BE2C (cell line): ENCODE data around the gene WDR12.
"Not testable (repeated sequence)": the region's sequence is repeated elsewhere in the genome, so short reads cannot be mapped to it uniquely, and the experiment has no call there.

ENCODE experiments used
- DNase-seq: peaks from one replicate; pipeline ENCODE4 v3.0.0-alpha.2; 2020
- H3K27me3 ChIP-seq: fragments of 250-450 bp; sonication (Bioruptor Pico); 2 replicates; pipeline ENCODE4 v1.5.1; 2020; ENCODE audit warnings: mild to moderate bottlenecking
- H3K36me3 ChIP-seq: fragments of 250-450 bp; sonication (Bioruptor Pico); 2 replicates; pipeline ENCODE4 v1.5.1; 2020; ENCODE audit warnings: mild to moderate bottlenecking
- H3K4me1 ChIP-seq: fragments of 250-450 bp; sonication (Bioruptor Pico); 2 replicates; pipeline ENCODE4 v1.5.1; 2020
- H3K4me3 ChIP-seq: 2 replicates; pipeline ENCODE4 v1.5.1; 2011; ENCODE audit warnings: low read depth, low read length
- H3K9me3 ChIP-seq: fragments of 250-450 bp; sonication (Bioruptor Pico); 2 replicates; pipeline ENCODE4 v1.5.1; 2020
- CTCF ChIP-seq: IDR thresholded peaks from 2 replicates; pipeline ENCODE4 v1.5.1; 2012; ENCODE audit warnings: mild to moderate bottlenecking, low read depth, low read length

Gene WDR12

GRCh38 chr2:202932425-202933138, 21.1 kb upstream of the WDR12 start:
- DNase-seq = no peak
- H3K9me3 ChIP-seq = no peaks in the 10 kb centered on the region
- TF ChIP-seq CTCF = no peak
- H3K4me3 ChIP-seq = no peak overlapping the region
- H3K4me1 ChIP-seq = no peaks in the 10 kb centered on the region
- no peaks in the 10 kb centered on the region for H3K36me3 ChIP-seq
- no peaks in the 10 kb centered on the region for H3K27me3 ChIP-seq

DNA sequence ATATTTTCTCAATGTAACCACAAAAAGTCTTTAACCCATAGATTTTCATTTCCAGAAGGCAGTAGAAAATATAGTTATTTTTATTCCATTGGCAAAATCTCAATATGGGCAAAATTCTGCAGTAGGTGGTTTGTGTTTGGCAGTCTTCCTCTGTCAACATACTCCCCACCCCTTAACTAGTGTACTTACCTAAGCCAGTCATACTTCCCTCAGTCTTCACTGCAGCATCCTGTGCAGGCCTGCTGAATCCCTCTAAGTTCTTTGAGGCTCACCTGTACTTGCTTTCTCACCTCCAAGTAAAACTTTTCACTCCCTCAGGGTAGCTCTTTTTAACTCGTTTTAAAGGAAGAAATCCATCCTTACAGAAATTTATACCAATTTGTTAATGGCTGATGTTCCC, 7.4 kb upstream of the WDR12 start:
- Histone ChIP-seq H3K9me3 (no peaks in the 10 kb centered on the region), H3K36me3 (no peaks in the 10 kb centered on the region), H3K4me1 (no peaks in the 10 kb centered on the region), H3K27me3 (no peaks in the 10 kb centered on the region), H3K4me3 (no peak overlapping the region)
- no peak for DNase-seq
- TF ChIP-seq CTCF = no peak

DNA sequence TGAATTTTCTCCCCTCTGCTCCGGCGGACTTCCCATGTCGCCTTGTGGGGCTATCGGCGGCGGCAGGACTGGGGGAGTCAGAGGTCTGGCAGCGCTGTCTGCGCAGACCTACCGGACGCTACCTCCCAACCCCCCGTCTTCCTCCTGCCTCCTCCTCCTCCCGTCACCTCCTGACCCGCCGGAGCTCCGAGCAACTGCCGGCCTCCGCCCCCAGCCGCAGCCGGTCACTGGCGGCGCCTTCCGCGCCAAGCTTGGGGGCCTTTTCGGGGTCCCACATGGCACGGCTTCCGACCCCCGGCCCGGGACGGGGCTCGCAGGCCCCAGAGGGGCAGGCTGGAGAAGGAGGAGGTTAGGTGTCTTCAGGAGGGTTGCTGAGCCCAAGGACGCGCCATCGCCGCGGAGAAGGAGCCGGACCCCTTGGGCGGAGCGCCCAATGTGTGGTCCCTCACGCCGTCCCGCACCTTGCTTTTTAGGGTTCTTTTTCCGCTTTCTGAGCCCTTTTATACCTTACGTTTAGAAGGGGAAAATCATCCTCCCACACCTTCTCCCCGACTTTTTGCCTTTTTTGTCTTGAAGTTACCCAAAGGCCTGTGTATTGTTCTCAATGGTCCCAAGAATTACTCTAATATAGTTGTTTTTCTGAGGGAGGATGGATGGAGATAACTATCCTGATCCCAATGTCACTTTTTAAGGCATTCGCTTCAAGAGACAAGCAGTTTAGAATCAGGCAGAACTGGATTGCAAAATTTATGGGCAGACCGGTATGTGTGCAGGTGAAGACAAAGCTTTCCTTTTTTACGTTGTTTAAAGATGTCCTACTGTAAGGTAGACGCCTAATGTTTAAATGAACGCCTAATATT, 1.1 kb upstream of the WDR12 start:
- DNase-seq = not testable (repeated sequence)

GRCh38 chr2:202911203-202911511, 316 bp downstream of the WDR12 start:
- Histone ChIP-seq H3K4me3 (peak overlapping the region; percentile 88), H3K4me1 (no peaks in the 10 kb centered on the region), H3K9me3 (no peaks in the 10 kb centered on the region), H3K36me3 (peaks cover 26% of the 10 kb centered on the region), H3K27me3 (no peaks in the 10 kb centered on the region)
- no peak for TF ChIP-seq CTCF
- no peak for DNase-seq

More for the DNA sequence above, 1.1 kb upstream of the WDR12 start:
- not testable (repeated sequence) for H3K4me1 ChIP-seq, H3K27me3 ChIP-seq, H3K9me3 ChIP-seq
- peak overlapping the region; percentile 88 for H3K4me3 ChIP-seq
- peaks cover 11% of the 10 kb centered on the region for H3K36me3 ChIP-seq

GRCh38 chr2:202910698-202911097, 775 bp downstream of the WDR12 start:
- no peak for TF ChIP-seq CTCF
- Histone ChIP-seq H3K4me1 (no peaks in the 10 kb centered on the region), H3K9me3 (no peaks in the 10 kb centered on the region), H3K36me3 (peaks cover 30% of the 10 kb centered on the region), H3K27me3 (no peaks in the 10 kb centered on the region), H3K4me3 (peak overlapping the region; percentile 88)
- DNase-seq = no peak

- H3K4me3 ChIP-seq = peak overlapping the region; percentile 88
These were observed 1.2 kb downstream of the WDR12 start for GRCh38 chr2:202910250-202910649.

GRCh38 chr2:202909394-202910192, 1.9 kb downstream of the WDR12 start:
- no peak for DNase-seq
- H3K9me3 ChIP-seq = no peaks in the 10 kb centered on the region
- peak overlapping the region; percentile 88; the same call in 1 of the 2 replicates for H3K4me3 ChIP-seq
- H3K4me1 ChIP-seq = no peaks in the 10 kb centered on the region
- no peaks in the 10 kb centered on the region for H3K27me3 ChIP-seq
- no peak for TF ChIP-seq CTCF
- H3K36me3 ChIP-seq = peaks cover 39% of the 10 kb centered on the region

More at GRCh38 chr2:202910250-202910649, 1.2 kb downstream of the WDR12 start:
- not testable (repeated sequence) for H3K9me3 ChIP-seq, H3K4me1 ChIP-seq, H3K27me3 ChIP-seq, DNase-seq
- H3K36me3 ChIP-seq = peaks cover 35% of the 10 kb centered on the region
